ENCODE results near the gene NT5M.
"Not testable (repeated sequence)": the region's sequence is repeated elsewhere in the genome, so short reads cannot be mapped to it uniquely, and the experiment has no call there.

NT5M gene

DNA sequence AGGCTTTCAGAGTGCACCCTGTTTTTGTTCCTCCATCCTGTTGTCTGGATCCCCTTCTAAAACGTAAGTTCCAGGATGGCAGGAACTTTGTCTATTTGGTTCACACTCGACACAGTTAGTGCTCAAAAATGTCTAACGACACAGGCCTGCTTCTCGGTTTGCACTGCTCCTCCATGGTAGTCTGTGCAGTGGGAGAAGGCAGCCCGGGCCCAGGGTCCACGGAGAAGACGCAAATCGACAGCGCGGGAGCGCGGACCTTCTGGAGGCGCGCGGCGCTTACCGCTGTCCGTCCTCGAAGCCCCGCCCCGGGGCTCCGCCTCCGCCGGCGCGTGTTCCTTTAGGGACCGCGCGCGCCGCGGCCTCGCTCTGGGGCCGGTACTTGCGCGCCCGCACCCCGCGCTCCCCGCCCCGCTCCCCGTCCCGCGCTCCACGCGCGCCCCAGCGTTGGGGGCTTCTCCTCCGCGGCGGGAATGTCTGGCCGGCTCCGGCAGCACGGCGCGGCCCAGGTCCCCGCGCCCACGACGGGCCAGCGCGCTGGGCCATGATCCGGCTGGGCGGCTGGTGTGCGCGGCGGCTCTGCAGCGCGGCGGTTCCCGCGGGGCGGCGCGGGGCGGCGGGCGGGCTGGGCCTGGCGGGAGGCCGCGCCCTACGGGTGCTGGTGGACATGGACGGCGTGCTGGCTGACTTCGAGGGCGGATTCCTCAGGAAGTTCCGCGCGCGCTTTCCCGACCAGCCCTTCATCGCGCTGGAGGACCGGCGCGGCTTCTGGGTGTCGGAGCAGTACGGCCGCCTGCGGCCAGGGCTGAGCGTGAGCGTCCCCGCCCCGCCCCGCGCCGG is at the start of gene NT5M:
Gene NT5M, plus strand, starts transcription at position 364 of the 837 bp plus-strand sequence. Its CDS starts 178 bp downstream, at position 542.
- DNase-seq (ENCODE audit: low read depth, low spot score): peak; percentile 84

- DNase-seq (ENCODE audit: low read depth, low spot score): no peak
Measured at GRCh38 chr17:17253406-17253805, 49.8 kb upstream of the NT5M start.

DNA sequence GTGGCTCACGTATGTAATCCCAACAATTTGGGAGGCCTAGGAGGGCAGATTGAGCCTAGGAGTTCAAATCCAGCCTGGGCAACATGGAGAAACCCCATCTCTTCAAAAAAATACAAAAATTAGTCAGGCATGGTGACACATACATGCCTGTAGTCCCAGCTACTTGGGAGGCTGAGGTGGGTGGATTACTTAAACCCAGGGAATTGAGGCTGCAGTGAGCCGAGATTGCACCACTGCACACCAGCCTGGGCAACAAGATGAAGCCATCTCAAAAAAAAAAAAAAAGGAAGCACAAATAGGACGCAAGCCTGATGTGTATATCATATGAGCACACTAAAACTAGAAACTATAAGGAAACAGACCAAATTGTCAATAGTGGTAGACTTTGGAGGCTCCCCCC is 49.1 kb upstream of the NT5M start:
- no peak for DNase-seq (ENCODE audit: low read depth, low spot score)

DNA sequence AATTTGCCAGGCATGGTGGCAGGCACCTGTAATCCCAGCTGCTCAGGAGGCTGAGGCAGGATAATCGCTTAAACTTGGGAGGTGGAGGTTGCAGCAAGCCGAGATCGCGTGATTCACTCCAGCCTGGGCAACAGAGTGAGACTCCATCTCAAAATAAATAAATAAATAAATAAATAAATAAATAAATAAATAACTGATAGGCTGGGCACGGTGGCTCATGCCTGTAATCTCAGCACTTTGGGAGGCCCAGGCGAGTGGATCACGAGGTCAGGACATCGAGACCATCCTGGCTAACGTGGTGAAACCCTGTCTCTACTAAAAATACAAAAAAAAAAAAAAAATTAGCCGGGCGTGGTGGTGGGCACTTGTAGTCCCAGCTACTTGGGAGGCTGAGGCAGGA is 47.5 kb upstream of the NT5M start:
- DNase-seq (ENCODE audit: low read depth, low spot score): not testable (repeated sequence)

- no peak for DNase-seq (ENCODE audit: low read depth, low spot score)
Measured at GRCh38 chr17:17256316-17256715, 46.9 kb upstream of the NT5M start.

DNA sequence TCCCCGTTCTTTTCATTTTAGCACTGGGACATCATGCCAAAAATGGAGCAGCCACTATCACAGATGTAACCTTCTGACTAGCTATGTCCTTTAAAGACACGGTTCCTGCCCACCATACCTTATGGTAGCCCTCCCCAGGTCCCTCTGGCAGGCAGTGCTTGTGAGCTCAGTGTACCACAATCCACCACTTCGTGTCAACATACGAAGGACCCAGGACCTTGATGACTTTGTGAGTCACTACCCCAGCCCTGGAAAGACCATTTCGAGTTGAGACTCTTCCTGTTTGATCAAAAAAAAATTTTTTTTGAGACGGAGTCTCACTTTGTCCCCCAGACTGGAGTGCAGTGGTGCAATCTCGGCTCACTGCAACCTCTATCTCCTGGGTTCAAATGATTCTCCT is 45.2 kb upstream of the NT5M start:
- DNase-seq (ENCODE audit: low read depth, low spot score): no peak

- DNase-seq (ENCODE audit: low read depth, low spot score): no peak
Measured at GRCh38 chr17:17258998-17259397, 44.2 kb upstream of the NT5M start.

DNA sequence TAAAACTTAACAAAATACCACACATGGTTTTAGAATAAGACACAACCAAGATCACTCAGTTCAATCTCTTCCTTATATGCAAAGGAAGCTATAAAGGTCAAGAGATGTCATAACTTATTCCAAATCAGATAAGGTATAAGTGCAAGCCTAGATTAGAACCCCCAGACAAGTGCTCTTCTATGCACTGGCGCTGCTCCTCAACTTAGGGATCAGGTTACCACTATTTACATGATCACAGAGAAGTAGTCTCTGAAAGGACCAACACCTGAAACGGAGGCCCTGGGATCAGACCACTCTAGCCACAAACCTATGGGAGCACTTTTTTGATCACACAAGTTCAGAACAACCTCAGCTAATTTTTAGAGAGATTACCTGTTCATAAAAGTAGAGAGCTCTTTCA is 38.7 kb upstream of the NT5M start:
- DNase-seq (ENCODE audit: low read depth, low spot score): no peak

DNA sequence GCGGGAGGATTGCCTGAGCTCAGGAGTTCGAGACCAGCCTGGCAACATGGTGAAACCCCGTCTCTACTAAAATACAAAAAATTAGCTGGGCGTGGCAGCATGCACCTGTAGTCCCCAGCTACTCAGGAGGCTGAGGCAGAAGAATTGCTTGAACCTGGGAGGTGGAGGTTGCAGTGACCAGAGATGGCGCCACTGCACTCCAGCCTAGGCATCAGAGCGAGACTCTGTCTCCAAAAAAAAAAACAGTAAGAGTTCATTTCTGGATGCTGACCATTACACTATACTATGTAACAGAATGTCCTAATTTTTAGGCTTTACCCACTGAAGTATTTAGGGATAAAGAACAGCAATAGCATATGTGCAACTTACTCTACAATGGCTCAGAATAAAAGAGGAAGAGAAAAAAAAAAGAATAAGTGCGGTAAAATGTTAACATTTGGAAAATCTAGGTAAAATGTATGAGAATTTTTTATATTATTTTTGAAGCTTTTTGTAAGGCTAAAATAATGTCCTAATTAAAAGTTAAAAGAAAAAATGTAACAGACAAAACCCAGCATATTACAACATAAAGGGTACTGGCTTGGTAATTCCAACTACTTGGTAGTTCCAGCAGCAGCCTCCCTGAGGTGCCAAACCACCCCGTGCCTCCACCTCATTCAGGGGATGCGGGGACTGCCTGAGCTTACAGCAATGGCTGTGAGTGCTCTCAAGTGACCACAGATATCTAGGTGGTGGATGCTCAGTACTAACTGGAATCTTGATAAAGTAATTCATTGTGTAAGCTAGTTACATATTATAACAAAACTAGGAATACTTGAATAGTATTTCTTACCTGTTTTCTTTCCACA is 33.0 kb upstream of the NT5M start:
- no peak for DNase-seq (ENCODE audit: low read depth, low spot score)

DNA sequence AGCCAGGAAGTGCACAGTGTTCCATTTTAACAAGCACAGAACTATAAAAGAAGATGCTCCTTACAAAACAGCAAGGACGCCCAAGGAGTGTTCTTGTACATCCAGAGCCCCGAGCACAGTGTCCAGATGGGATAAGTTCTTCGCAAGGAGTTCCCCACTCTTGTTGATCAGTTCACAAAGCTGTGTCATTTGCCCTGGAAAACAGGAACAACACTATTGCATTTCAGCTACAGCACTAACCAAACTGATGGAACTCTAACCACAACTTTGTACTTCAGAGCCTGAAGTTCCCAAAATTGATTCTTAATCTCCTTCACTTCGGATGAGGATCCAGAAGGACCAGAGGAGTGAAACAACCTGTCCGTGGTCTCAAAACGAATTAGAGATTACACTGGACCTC is 27.2 kb upstream of the NT5M start:
- no peak for DNase-seq (ENCODE audit: low read depth, low spot score)

- DNase-seq (ENCODE audit: low read depth, low spot score): not testable (repeated sequence)
Measured at GRCh38 chr17:17277431-17277830, 25.7 kb upstream of the NT5M start.

- no peak for DNase-seq (ENCODE audit: low read depth, low spot score)
Measured at GRCh38 chr17:17279316-17279715, 23.9 kb upstream of the NT5M start.

- DNase-seq (ENCODE audit: low read depth, low spot score): peak; percentile 99
Measured at GRCh38 chr17:17280613-17281549, 22.3 kb upstream of the NT5M start, which contains the start of gene COPS3. Gene COPS3, minus strand, starts transcription at chr17:17281246. Its CDS starts 60 bp downstream, at chr17:17281186.

- DNase-seq (ENCODE audit: low read depth, low spot score): no peak
Measured at GRCh38 chr17:17285951-17286350, 17.2 kb upstream of the NT5M start.

GRCh38 chr17:17289086-17289485 is 14.1 kb upstream of the NT5M start:
- DNase-seq (ENCODE audit: low read depth, low spot score): no peak

DNA sequence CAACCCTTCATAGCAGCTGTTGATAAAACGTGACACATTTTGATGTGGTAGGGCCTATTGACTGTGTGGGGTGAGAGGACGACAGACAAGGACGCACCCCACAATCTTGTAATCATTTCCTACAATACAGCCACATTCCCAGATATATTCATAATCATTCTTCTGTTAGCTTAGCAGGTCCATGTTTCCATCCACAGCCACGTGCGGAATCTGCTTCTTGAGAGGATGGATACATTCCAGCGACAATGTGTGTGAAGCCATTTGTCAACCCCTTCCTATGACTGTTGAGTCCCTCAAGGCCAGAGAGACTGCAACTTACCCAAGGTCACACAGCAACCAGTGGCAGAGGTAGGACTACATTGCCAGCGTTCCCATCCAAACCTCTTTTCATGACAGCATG is 13.5 kb upstream of the NT5M start:
- no peak for DNase-seq (ENCODE audit: low read depth, low spot score)

GRCh38 chr17:17295141-17295540 is 8.0 kb upstream of the NT5M start:
- no peak for DNase-seq (ENCODE audit: low read depth, low spot score)

DNA sequence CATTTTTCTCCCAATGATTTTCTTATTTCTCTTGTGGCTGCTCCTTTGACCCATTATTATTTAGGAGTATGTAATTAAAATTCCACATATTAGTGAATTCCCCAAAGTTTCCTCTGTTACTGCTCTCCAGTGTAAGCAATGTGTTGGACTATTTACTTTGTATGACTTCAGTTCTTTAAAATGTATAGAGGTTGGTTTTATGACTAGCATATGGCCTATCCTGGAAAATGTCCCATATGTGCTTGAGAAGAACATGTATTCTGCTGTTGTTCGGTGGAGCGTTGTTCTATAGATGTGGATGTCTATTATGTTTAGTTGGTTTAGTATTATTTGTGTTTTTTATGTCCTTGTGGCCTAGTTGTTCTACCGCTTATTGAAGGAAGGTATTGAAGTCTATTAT is 6.0 kb upstream of the NT5M start:
- no peak for DNase-seq (ENCODE audit: low read depth, low spot score)

- no peak for DNase-seq (ENCODE audit: low read depth, low spot score)
Measured at GRCh38 chr17:17298108-17298507, 5.1 kb upstream of the NT5M start.

DNA sequence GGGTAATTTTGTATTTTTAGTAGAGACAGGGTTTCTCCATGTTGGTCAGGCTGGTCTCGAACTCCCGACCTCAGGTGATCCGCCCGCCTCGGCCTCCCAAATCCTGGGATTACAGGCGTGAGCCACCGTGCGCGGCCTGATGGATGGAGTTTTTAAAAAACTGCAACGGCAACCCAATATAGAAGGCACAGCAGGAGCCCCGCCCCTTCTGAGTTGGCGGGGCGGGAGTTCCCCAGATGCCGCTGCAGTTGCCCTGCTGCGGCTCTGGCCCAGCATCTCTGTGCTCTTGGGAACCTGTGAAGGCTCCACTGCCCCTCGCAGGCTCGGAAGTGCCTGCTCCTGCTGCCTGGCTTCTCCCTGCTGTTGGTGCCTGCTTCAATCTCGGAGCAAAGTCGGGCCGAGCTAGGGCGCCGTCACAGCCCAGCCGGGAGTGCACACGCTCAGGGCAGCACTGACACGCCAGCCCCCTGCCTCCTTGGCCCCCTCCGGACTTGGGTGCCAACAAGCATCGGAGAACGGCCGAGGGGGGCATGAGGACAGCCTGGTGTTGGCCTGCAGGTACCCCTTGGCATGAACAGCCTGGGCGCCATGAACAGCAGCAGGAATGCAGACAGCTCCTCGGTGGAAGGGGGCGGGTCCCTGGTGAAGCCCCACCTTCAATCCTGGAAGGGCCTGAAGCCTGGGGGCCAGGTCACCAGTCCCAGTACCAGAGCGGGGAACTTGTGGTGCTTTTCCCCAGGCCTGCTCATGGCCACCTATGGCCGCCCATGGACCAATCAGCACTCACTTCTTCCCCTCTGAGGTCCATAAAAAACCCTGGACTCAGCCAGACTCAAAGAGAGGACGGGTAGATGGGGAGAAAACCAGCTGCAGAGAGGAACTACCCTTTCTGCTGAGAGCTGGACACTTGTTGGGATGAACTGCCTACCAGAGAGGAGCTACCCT is 2.3 kb upstream of the NT5M start:
- peak; percentile 66 for DNase-seq (ENCODE audit: low read depth, low spot score)

Measured in astrocyte of the hippocampus (primary cell).